Progenitor cell of endocrine pancreas (in vitro differentiated cells): ENCODE measurements around the gene KRTAP10-8. TPM values are rescaled to one million over a fixed set of nuclear protein-coding genes. Genes with fewer than 3 reads are reported as not detected.
"Not testable (repeated sequence)": the region's sequence is repeated elsewhere in the genome, so short reads cannot be mapped to it uniquely, and the experiment has no call there.

ENCODE experiments used
- DNase-seq: peaks from one replicate; pipeline ENCODE4 v3.0.0; 2021; ENCODE audit warnings: low spot score; ENCODE audit not compliant: unreplicated experiment
- H3K27ac Mint-ChIP-seq: 2 replicates; pipeline ENCODE4 v1.8.0; 2021; ENCODE audit warnings: mild to moderate bottlenecking, moderate library complexity, mixed read lengths
- H3K27me3 Mint-ChIP-seq: 2 replicates; pipeline ENCODE4 v1.8.0; 2021; ENCODE audit warnings: mixed read lengths
- H3K36me3 Mint-ChIP-seq: 2 replicates; pipeline ENCODE4 v1.8.0; 2022; ENCODE audit warnings: mixed read lengths; ENCODE audit not compliant: insufficient read depth
- H3K4me1 Mint-ChIP-seq: 2 replicates; pipeline ENCODE4 v1.8.0; 2021; ENCODE audit warnings: low read depth, mixed read lengths
- H3K4me3 Mint-ChIP-seq: 2 replicates; pipeline ENCODE4 v1.8.0; 2021; ENCODE audit warnings: low read depth, mild to moderate bottlenecking, moderate library complexity, mixed read lengths
- H3K9me3 Mint-ChIP-seq: 2 replicates; pipeline ENCODE4 v1.8.0; 2021; ENCODE audit warnings: low read depth, mixed read lengths
- CTCF ChIP-seq: fragments of 200-600 bp; sonication (generic); IDR thresholded peaks from one replicate; pipeline ENCODE4 v1.5.0; 2021; ENCODE audit warnings: antibody characterized with exemption, mild to moderate bottlenecking; ENCODE audit not compliant: unreplicated experiment
- total RNA-seq: library from RNA; stranded (reverse); gene quantifications from 2 replicates; pipeline ENCODE4 v1.2.1, GENCODE V29; 2021

The KRTAP10-8 gene
- total RNA-seq, 1 donor from 2014 or later, result not detected

DNA sequence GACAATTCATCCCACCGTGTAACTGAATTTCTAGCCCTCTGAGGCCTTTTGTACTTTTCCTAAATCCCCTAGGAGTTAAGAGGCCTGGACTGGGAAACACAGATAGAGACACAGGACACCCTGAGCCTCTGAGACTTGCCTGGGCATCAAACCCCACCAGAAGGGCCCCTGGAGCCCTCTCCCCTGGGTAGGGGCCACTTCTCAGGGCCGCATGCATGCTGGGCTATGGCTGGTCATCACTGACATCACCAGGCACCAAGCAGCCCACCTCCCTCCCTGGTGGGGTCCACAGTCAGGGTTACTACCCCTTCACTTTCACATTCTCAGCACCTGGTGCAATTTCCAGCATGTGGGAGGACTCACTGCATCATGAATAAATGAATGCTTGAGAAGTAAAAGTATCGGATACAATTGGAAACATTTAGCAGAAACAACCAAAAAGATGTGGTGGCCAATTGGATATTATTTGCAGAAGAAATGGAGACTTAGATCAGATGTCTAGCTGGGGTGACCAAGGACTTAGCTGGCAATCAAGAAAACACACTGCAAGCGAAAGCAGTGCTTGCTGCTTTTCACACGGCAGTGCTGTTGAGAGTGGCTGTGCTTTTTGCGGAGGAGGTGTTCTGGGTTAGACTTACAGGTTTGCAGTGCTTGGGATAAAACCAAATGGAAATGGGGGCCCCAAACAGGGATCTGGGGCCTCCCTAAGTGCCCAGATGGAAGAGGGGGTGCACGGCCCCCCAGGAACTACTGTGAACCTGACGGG is 12.4 kb upstream of the KRTAP10-8 start:
- DNase-seq, result no peak
- no peak overlapping the region for H3K27ac Mint-ChIP-seq

DNA sequence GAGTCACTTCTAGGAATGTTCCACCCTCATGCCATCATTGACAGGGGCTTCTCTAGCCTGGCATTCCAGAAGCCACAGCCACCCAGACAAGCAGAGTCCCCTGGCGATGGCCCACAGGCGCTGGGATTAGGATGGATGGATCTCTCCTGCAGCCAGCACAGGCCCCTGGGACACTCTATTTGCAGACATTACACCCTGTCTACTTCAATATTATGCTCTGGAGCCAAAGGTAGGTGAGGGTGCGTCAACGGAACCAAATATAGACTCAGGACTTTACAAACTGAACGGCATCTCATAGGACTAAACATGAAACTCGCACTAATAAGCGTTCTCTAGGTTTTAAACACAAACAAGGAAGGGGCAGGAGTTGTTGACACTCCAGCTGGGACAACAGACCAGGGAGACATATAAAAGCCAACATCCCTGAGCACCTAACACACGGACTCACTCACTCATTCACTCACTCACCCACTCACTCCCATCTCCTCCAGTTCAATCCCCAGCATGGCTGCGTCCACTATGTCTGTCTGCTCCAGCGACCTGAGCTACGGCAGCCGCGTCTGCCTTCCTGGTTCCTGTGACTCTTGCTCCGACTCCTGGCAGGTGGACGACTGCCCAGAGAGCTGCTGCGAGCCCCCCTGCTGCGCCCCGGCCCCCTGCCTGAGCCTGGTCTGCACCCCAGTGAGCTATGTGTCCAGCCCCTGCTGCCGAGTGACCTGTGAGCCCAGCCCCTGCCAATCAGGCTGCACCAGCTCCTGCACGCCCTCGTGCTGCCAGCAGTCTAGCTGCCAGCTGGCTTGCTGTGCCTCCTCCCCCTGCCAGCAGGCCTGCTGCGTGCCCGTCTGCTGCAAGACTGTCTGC is 11.5 kb upstream of the KRTAP10-8 start, which contains the start of gene KRTAP10-7:
TSS of gene KRTAP10-7 (plus strand) at position 480 of the 861 bp plus-strand sequence. CDS start at position 505, 25 bp downstream.
- not testable (repeated sequence) for DNase-seq, H3K36me3 Mint-ChIP-seq, H3K4me3 Mint-ChIP-seq, H3K27ac Mint-ChIP-seq, H3K27me3 Mint-ChIP-seq, H3K4me1 Mint-ChIP-seq
- peaks cover 14% of the 10 kb centered on the region for H3K9me3 Mint-ChIP-seq

More for the DNA sequence above, 12.4 kb upstream of the KRTAP10-8 start:
- Mint-ChIP-seq H3K27me3 (peaks cover 2% of the 10 kb centered on the region), H3K36me3 (no peaks in the 10 kb centered on the region), H3K4me1 (no peaks in the 10 kb centered on the region), H3K4me3 (no peak overlapping the region), H3K9me3 (peaks cover 10% of the 10 kb centered on the region)
- no peak for TF ChIP-seq CTCF

DNA sequence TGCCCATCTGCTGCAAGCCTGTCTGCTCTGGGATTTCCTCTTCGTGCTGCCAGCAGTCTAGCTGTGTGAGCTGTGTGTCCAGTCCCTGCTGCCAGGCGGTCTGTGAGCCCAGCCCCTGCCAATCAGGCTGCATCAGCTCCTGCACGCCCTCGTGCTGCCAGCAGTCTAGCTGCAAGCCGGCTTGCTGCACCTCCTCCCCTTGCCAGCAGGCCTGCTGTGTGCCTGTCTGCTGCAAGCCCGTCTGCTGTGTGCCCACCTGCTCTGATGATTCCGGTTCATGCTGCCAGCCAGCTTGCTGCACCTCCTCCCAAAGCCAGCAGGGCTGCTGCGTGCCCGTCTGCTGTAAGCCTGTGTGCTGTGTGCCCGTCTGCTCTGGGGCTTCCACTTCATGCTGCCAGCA is 10.8 kb upstream of the KRTAP10-8 start:
- H3K9me3 Mint-ChIP-seq, result peaks cover 14% of the 10 kb centered on the region
- not testable (repeated sequence) for H3K27ac Mint-ChIP-seq, H3K27me3 Mint-ChIP-seq, H3K4me3 Mint-ChIP-seq, H3K4me1 Mint-ChIP-seq, H3K36me3 Mint-ChIP-seq, DNase-seq

- no peak for TF ChIP-seq CTCF
- H3K36me3 Mint-ChIP-seq, result no peaks in the 10 kb centered on the region
- H3K27me3 Mint-ChIP-seq, result peaks cover 6% of the 10 kb centered on the region
- H3K9me3 Mint-ChIP-seq, result peaks cover 14% of the 10 kb centered on the region
- DNase-seq, result no peak
- no peaks in the 10 kb centered on the region for H3K4me1 Mint-ChIP-seq
- no peak overlapping the region for H3K27ac Mint-ChIP-seq
- no peak overlapping the region for H3K4me3 Mint-ChIP-seq
Observed at GRCh38 chr21:44601596-44602462, 10.1 kb upstream of the KRTAP10-8 start.

DNA sequence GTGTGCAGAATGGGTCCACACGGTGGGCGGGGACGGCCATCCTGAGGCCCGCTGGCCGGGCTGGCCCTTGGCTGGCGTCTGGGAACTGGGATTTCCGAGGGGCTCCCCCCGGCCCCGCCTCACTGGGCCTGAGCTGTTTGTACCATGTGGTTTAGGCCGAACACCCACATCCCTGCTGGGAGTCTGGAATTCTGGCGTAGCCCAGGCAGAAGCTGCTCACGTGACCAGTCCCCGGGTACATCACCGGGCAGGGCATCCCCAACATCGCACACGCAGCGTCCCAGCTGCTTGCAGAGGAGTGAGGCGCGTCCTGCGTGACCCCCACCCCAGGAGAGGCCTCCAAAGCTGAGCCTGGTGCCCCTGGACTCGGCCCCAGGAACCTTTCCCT is 9.4 kb upstream of the KRTAP10-8 start:
- Mint-ChIP-seq H3K4me3 (no peak overlapping the region), H3K9me3 (peaks cover 14% of the 10 kb centered on the region)

More for the DNA sequence above, 9.4 kb upstream of the KRTAP10-8 start:
- TF ChIP-seq CTCF, result no peak
- Mint-ChIP-seq H3K27me3 (peaks cover 8% of the 10 kb centered on the region), H3K27ac (no peak overlapping the region), H3K4me1 (no peaks in the 10 kb centered on the region), H3K36me3 (no peaks in the 10 kb centered on the region)
- no peak for DNase-seq
